HEK293 (cell line): ENCODE results near the gene VPS33A.

Source experiments
- CTCF ChIA-PET: fragments of 350-600 bp; formaldehyde crosslinking; extraction: SDS; loops from one replicate; lab custom pipeline; 2021; ENCODE audit warnings: antibody characterized with exemption; lab: Yijun Ruan, JAX
- POLR2A ChIA-PET: fragments of 300-600 bp; formaldehyde crosslinking; extraction: SDS; loops from one replicate; lab custom pipeline; 2020; ENCODE audit warnings: antibody characterized with exemption, inconsistent platforms; lab: Yijun Ruan, JAX
- H3K27ac ChIP-seq: fragments of 200-500 bp; sonication (Bioruptor generic); 2 replicates; pipeline ENCODE4 v1.5.1; 2014; ENCODE audit warnings: low read depth, low read length, control low read depth, inconsistent platforms; ENCODE audit errors: extremely low read depth
- H3K36me3 ChIP-seq, 2 experiments: fragments of 200-500 bp in 1 of 2; sonication (Bioruptor generic) in 1 of 2; 1 replicate in 1 of 2; 2 replicates in 1 of 2; pipeline ENCODE4 v1.5.1; 2014 to 2017; ENCODE audit warnings: inconsistent platforms in 2 of 2, low read length in 2 of 2; ENCODE audit not compliant: control insufficient read depth in 2 of 2, insufficient read depth in 1 of 2
- H3K4me1 ChIP-seq: fragments of 200-500 bp; sonication (Bioruptor generic); 2 replicates; pipeline ENCODE4 v1.5.1; 2014; ENCODE audit warnings: mild to moderate bottlenecking, low read length, inconsistent platforms; ENCODE audit not compliant: control insufficient read depth, insufficient read depth
- H3K4me3 ChIP-seq: 2 replicates; pipeline ENCODE4 v1.5.1; 2011; ENCODE audit warnings: low read depth, mild to moderate bottlenecking, control low read depth, low read length, moderate library complexity
- H3K9me3 ChIP-seq: fragments of 200-500 bp; sonication (Bioruptor generic); 2 replicates; pipeline ENCODE4 v1.5.1; 2014; ENCODE audit warnings: low read depth, low read length, inconsistent platforms; ENCODE audit not compliant: control insufficient read depth, insufficient read depth
- ZBTB1 ChIP-seq: fragments of 450-650 bp; formaldehyde crosslinking; IDR thresholded peaks from 2 replicates; pipeline ENCODE4 v1.5.1; 2016; ENCODE audit warnings: missing biosample characterization, missing genetic modification characterization
- ZFP37 ChIP-seq: fragments of 450-650 bp; formaldehyde crosslinking; IDR thresholded peaks from 2 replicates; pipeline ENCODE4 v1.5.1; 2016; ENCODE audit warnings: missing biosample characterization, missing genetic modification characterization
- ZNF140 ChIP-seq: fragments of 450-650 bp; formaldehyde crosslinking; IDR thresholded peaks from 2 replicates; pipeline ENCODE4 v1.5.1; 2016; ENCODE audit warnings: missing biosample characterization, missing genetic modification characterization
- ZNF266 ChIP-seq: fragments of 450-650 bp; formaldehyde crosslinking; IDR thresholded peaks from 2 replicates; pipeline ENCODE4 v1.5.1; 2016; ENCODE audit warnings: missing biosample characterization, missing genetic modification characterization, low read depth
- ZNF529 ChIP-seq: fragments of 450-650 bp; formaldehyde crosslinking; IDR thresholded peaks from 2 replicates; pipeline ENCODE4 v1.5.1; 2017; ENCODE audit warnings: missing genetic modification characterization, missing biosample characterization; ENCODE audit not compliant: insufficient replicate concordance
- ZNF544 ChIP-seq: fragments of 450-650 bp; formaldehyde crosslinking; IDR thresholded peaks from 2 replicates; pipeline ENCODE4 v1.5.0; 2017; ENCODE audit warnings: missing biosample characterization, missing genetic modification characterization
- ZNF585B ChIP-seq: fragments of 450-650 bp; formaldehyde crosslinking; IDR thresholded peaks from 2 replicates; pipeline ENCODE4 v1.5.1; 2016; ENCODE audit warnings: missing biosample characterization, missing genetic modification characterization
- ZNF600 ChIP-seq: fragments of 450-650 bp; formaldehyde crosslinking; IDR thresholded peaks from 2 replicates; pipeline ENCODE4 v1.5.1; 2016; ENCODE audit warnings: missing biosample characterization, missing genetic modification characterization
- ZNF660 ChIP-seq: fragments of 450-650 bp; IDR thresholded peaks from 2 replicates; pipeline ENCODE4 v1.5.1; 2018; ENCODE audit warnings: missing biosample characterization, mild to moderate bottlenecking, missing genetic modification characterization
- TF ChIP-seq, protein P1 (sequence below): fragments of 450-650 bp; formaldehyde crosslinking; conservative IDR thresholded peaks from 2 replicates; pipeline ENCODE4 v1.5.1; 2016; ENCODE audit warnings: low read depth, missing biosample characterization, missing genetic modification characterization
- TF ChIP-seq, protein P2 (sequence below): fragments of 450-650 bp; formaldehyde crosslinking; IDR thresholded peaks from 2 replicates; pipeline ENCODE4 v1.5.1; 2017; ENCODE audit warnings: missing biosample characterization, missing genetic modification characterization
- TF ChIP-seq, protein P3 (sequence below): fragments of 450-650 bp; IDR thresholded peaks from 2 replicates; pipeline ENCODE4 v1.5.1; 2018; ENCODE audit warnings: missing biosample characterization, missing genetic modification characterization
- TF ChIP-seq, protein P4 (sequence below): fragments of 450-650 bp; formaldehyde crosslinking; IDR thresholded peaks from 2 replicates; pipeline ENCODE4 v1.5.1; 2016; ENCODE audit warnings: missing biosample characterization, missing genetic modification characterization
- TF ChIP-seq, protein P5 (sequence below): fragments of 450-650 bp; formaldehyde crosslinking; IDR thresholded peaks from 2 replicates; pipeline ENCODE4 v1.5.1; 2016; ENCODE audit warnings: missing biosample characterization, missing genetic modification characterization
- TF ChIP-seq, protein P6 (sequence below): fragments of 450-650 bp; formaldehyde crosslinking; IDR thresholded peaks from 2 replicates; pipeline ENCODE4 v1.5.1; 2016; ENCODE audit warnings: missing biosample characterization, missing genetic modification characterization, borderline replicate concordance
- TF ChIP-seq, protein P7 (sequence below): fragments of 450-650 bp; formaldehyde crosslinking; IDR thresholded peaks from 2 replicates; pipeline ENCODE4; 2016; ENCODE audit warnings: missing biosample characterization, missing genetic modification characterization

Gene VPS33A

DNA sequence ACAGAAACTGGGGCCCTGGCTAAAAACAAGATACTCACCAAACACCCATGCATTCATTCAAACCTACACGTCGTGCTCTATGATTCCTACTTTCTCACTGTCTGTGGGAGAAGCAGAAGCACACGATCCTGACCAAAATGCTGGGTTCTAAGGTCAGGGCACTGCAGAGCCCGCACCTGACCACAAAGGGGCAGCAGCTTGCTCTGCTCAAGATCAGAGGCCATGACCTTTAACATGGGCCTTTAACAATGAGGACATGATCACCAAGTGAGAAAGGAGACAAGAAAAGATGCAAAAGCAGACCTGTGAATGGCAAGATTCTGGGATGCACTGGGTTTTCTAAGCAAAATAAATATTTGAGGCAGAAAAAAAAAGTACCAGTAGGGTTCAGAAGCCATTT, 40.1 kb upstream of the VPS33A start (continued):
- TF ChIP-seq, protein P1, sequence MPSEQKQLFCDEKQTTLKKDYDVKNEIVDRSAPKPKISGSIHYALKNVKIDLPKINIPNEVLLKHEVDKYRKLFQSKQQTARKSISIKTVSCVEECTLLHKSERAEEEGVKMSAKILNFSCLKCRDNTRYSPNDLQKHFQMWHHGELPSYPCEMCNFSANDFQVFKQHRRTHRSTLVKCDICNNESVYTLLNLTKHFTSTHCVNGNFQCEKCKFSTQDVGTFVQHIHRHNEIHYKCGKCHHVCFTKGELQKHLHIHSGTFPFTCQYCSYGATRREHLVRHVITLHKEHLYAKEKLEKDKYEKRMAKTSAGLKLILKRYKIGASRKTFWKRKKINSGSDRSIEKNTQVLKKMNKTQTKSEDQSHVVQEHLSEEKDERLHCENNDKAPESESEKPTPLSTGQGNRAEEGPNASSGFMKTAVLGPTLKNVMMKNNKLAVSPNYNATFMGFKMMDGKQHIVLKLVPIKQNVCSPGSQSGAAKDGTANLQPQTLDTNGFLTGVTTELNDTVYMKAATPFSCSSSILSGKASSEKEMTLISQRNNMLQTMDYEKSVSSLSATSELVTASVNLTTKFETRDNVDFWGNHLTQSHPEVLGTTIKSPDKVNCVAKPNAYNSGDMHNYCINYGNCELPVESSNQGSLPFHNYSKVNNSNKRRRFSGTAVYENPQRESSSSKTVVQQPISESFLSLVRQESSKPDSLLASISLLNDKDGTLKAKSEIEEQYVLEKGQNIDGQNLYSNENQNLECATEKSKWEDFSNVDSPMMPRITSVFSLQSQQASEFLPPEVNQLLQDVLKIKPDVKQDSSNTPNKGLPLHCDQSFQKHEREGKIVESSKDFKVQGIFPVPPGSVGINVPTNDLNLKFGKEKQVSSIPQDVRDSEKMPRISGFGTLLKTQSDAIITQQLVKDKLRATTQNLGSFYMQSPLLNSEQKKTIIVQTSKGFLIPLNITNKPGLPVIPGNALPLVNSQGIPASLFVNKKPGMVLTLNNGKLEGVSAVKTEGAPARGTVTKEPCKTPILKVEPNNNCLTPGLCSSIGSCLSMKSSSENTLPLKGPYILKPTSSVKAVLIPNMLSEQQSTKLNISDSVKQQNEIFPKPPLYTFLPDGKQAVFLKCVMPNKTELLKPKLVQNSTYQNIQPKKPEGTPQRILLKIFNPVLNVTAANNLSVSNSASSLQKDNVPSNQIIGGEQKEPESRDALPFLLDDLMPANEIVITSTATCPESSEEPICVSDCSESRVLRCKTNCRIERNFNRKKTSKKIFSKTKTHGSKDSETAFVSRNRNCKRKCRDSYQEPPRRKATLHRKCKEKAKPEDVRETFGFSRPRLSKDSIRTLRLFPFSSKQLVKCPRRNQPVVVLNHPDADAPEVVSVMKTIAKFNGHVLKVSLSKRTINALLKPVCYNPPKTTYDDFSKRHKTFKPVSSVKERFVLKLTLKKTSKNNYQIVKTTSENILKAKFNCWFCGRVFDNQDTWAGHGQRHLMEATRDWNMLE (tag by site-specific recombination): no peak

DNA sequence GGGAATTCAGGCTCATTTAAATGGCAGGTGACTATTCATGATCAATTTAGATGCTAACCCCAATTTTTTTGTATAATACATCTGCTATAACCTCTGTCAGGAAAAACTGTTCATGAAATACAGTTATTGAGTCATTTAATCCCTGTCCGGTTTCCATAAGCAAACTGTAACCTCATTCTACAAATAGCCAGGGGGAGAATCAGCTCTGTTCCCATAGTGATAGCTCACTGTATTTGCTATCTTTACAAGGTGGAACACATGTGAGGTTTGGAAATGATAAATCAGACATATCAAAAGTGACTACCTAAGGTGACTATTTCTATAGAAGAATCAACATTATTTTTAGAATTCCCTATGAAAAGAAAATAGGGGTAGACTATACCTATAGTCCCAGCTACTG, 38.6 kb upstream of the VPS33A start:
- Histone ChIP-seq H3K36me3 (peaks cover 0 to 21% of the 10 kb centered on the region in 2 experiments; a peak in 2 of 3 replicates), H3K4me3 (no peak overlapping the region), H3K9me3 (no peaks in the 10 kb centered on the region), H3K4me1 (no peaks in the 10 kb centered on the region), H3K27ac (no peak overlapping the region)
- ChIA-PET CTCF (no interaction called here), POLR2A (interaction anchor here (0.6 kb wide), 1 partner anchor 36 kb away, joined by 3 read pairs; no protein-coding TSS in a partner anchor)
- TF ChIP-seq ZNF266 (tag by site-specific recombination): no peak
- TF ChIP-seq ZFP37 (tag by site-specific recombination): no peak
- no peak for TF ChIP-seq ZNF660 (tag by site-specific recombination)
- TF ChIP-seq, protein P2, sequence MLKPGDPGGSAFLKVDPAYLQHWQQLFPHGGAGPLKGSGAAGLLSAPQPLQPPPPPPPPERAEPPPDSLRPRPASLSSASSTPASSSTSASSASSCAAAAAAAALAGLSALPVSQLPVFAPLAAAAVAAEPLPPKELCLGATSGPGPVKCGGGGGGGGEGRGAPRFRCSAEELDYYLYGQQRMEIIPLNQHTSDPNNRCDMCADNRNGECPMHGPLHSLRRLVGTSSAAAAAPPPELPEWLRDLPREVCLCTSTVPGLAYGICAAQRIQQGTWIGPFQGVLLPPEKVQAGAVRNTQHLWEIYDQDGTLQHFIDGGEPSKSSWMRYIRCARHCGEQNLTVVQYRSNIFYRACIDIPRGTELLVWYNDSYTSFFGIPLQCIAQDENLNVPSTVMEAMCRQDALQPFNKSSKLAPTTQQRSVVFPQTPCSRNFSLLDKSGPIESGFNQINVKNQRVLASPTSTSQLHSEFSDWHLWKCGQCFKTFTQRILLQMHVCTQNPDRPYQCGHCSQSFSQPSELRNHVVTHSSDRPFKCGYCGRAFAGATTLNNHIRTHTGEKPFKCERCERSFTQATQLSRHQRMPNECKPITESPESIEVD: 0 out of 2 replicates have a peak, but pooled peaks have one; percentile 26
- TF ChIP-seq, protein P3, sequence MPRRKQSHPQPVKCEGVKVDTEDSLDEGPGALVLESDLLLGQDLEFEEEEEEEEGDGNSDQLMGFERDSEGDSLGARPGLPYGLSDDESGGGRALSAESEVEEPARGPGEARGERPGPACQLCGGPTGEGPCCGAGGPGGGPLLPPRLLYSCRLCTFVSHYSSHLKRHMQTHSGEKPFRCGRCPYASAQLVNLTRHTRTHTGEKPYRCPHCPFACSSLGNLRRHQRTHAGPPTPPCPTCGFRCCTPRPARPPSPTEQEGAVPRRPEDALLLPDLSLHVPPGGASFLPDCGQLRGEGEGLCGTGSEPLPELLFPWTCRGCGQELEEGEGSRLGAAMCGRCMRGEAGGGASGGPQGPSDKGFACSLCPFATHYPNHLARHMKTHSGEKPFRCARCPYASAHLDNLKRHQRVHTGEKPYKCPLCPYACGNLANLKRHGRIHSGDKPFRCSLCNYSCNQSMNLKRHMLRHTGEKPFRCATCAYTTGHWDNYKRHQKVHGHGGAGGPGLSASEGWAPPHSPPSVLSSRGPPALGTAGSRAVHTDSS: no peak
- TF ChIP-seq, protein P4, sequence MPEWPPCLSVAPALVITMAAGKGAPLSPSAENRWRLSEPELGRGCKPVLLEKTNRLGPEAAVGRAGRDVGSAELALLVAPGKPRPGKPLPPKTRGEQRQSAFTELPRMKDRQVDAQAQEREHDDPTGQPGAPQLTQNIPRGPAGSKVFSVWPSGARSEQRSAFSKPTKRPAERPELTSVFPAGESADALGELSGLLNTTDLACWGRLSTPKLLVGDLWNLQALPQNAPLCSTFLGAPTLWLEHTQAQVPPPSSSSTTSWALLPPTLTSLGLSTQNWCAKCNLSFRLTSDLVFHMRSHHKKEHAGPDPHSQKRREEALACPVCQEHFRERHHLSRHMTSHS (tag by site-specific recombination): no peak
- TF ChIP-seq ZBTB1 (tag by site-specific recombination): no peak
- TF ChIP-seq, protein P5, sequence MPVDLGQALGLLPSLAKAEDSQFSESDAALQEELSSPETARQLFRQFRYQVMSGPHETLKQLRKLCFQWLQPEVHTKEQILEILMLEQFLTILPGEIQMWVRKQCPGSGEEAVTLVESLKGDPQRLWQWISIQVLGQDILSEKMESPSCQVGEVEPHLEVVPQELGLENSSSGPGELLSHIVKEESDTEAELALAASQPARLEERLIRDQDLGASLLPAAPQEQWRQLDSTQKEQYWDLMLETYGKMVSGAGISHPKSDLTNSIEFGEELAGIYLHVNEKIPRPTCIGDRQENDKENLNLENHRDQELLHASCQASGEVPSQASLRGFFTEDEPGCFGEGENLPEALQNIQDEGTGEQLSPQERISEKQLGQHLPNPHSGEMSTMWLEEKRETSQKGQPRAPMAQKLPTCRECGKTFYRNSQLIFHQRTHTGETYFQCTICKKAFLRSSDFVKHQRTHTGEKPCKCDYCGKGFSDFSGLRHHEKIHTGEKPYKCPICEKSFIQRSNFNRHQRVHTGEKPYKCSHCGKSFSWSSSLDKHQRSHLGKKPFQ (tag by site-specific recombination): no peak
- no peak for TF ChIP-seq ZNF140 (tag by site-specific recombination)
- TF ChIP-seq, all 188 proteins: peak for 1

DNA sequence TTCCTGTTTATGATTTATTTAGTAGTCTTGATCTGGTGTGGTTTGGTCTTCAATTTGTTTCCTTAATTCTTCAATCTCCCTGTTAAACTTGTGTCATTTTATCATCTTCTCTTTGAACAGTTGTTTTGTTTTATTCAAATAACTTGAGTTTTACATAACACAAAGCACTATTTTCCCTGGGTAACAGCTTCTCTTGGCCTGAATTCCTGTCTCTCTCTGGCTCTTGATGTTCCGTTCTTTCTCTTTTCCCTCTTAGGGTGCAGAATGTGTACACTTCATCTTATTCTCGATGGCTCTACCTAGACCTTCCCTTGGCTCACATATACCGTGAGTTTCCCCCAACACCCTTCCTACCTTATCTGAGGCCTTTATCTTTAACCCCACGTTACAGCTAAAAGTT, 36.8 kb upstream of the VPS33A start:
- H3K4me1 ChIP-seq: no peaks in the 10 kb centered on the region
- peaks cover 0 to 13% of the 10 kb centered on the region in 2 experiments; a peak in 2 of 3 replicates for H3K36me3 ChIP-seq
- H3K4me3 ChIP-seq: no peak overlapping the region
- no peak overlapping the region for H3K27ac ChIP-seq
- CTCF ChIA-PET: interaction anchor here (0.6 to 1.1 kb wide), 2 partner anchors 32 to 60 kb away, joined by 3 to 4 read pairs; no protein-coding TSS in a partner anchor
- POLR2A ChIA-PET: no interaction called here
- H3K9me3 ChIP-seq: no peaks in the 10 kb centered on the region
- no peak for TF ChIP-seq ZNF529 (tag by site-specific recombination)
- TF ChIP-seq ZNF600 (tag by site-specific recombination): no peak
- TF ChIP-seq, protein P6, sequence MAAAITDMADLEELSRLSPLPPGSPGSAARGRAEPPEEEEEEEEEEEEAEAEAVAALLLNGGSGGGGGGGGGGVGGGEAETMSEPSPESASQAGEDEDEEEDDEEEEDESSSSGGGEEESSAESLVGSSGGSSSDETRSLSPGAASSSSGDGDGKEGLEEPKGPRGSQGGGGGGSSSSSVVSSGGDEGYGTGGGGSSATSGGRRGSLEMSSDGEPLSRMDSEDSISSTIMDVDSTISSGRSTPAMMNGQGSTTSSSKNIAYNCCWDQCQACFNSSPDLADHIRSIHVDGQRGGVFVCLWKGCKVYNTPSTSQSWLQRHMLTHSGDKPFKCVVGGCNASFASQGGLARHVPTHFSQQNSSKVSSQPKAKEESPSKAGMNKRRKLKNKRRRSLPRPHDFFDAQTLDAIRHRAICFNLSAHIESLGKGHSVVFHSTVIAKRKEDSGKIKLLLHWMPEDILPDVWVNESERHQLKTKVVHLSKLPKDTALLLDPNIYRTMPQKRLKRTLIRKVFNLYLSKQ (tag by site-specific recombination): no peak
- no peak for TF ChIP-seq ZNF585B (tag by site-specific recombination)
- TF ChIP-seq, protein P7, sequence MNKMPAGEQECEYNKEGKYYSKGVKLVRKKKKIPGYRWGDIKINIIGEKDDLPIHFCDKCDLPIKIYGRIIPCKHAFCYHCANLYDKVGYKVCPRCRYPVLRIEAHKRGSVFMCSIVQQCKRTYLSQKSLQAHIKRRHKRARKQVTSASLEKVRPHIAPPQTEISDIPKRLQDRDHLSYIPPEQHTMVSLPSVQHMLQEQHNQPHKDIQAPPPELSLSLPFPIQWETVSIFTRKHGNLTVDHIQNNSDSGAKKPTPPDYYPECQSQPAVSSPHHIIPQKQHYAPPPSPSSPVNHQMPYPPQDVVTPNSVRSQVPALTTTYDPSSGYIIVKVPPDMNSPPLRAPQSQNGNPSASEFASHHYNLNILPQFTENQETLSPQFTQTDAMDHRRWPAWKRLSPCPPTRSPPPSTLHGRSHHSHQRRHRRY: no peak
- no peak for TF ChIP-seq ZNF544 (tag by site-specific recombination)
